K562 (cell line): ENCODE results near the gene MSANTD1.

Experiments used
- ATF1 ChIP-seq, 2 experiments: fragments of 450-650 bp in 1 of 2; IDR thresholded peaks; 2 replicates each; pipeline ENCODE4 v1.6.1; 2016; ENCODE audit warnings: missing compliant biosample characterization in 1 of 2, missing genetic modification characterization in 1 of 2
- CBFB ChIP-seq: sonication (generic); formaldehyde crosslinking; IDR thresholded peaks from 2 replicates; pipeline ENCODE4 v1.4.0; 2020; ENCODE audit warnings: mild to moderate bottlenecking, missing genetic modification reagents
- EZH2 ChIP-seq: IDR thresholded peaks from 2 replicates; pipeline ENCODE4 v1.6.1; 2012; ENCODE audit warnings: low read depth, mild to moderate bottlenecking, inconsistent platforms, low read length, borderline replicate concordance
- FOXK2 ChIP-seq, 2 experiments: fragments of 450-650 bp; IDR thresholded peaks in 1 of 2; conservative IDR thresholded peaks in 1 of 2; 2 replicates each; pipeline ENCODE4 v1.6.1; 2016; ENCODE audit warnings: low read depth in 2 of 2, mild to moderate bottlenecking in 1 of 2
- HDAC6 ChIP-seq: IDR thresholded peaks from 2 replicates; pipeline ENCODE4 v1.6.1; 2012; ENCODE audit warnings: low read depth, mild to moderate bottlenecking, control low read depth, inconsistent platforms, low read length, moderate library complexity
- JUN ChIP-seq, 2 experiments: sonication (generic) in 1 of 2; formaldehyde crosslinking in 1 of 2; IDR thresholded peaks; 2 replicates each; pipeline versions ENCODE4 v1.6.1 to v1.8.0; 2012 to 2022; ENCODE audit warnings: borderline replicate concordance in 2 of 2, mild to moderate bottlenecking in 2 of 2, improper control_type of control experiment in 1 of 2, low read depth in 1 of 2, low read length in 1 of 2, missing genetic modification reagents in 1 of 2
- NFYB ChIP-seq: IDR thresholded peaks from 2 replicates; pipeline ENCODE4 v1.6.1; 2011; ENCODE audit warnings: mild to moderate bottlenecking, moderate library complexity; ENCODE audit not compliant: insufficient read length; ENCODE audit errors: extremely low read depth
- PPARD ChIP-seq: fragments of 250-450 bp; sonication (Bioruptor Pico); IDR thresholded peaks from 2 replicates; pipeline ENCODE4 v1.8.0; 2022; ENCODE audit warnings: inconsistent platforms, mild to moderate bottlenecking, moderate library complexity
- RHOXF2B ChIP-seq: fragments of 250-450 bp; sonication (Bioruptor Pico); conservative IDR thresholded peaks from 2 replicates; pipeline ENCODE4 v1.5.1; 2021
- TBP ChIP-seq: optimal IDR thresholded peaks from 2 replicates; pipeline ENCODE3; 2011; ENCODE audit warnings: low read depth, low read length, improper control_type of control experiment
- ZBED1 ChIP-seq: IDR thresholded peaks from 2 replicates; pipeline ENCODE4 v1.6.1; 2014
- ZNF717 ChIP-seq: fragments of 250-450 bp; sonication (Bioruptor Pico); IDR thresholded peaks from 2 replicates; pipeline ENCODE4 v1.5.0; 2021
- ZNF740 ChIP-seq, 3 experiments: fragments of 200-800 bp in 1 of 3; sonication (Bioruptor generic) in 1 of 3; sonication (generic) in 1 of 3; formaldehyde crosslinking in 1 of 3; IDR thresholded peaks; 2 replicates each; pipeline versions ENCODE4 v1.6.1 to v1.8.0; 2016 to 2022; ENCODE audit warnings: mild to moderate bottlenecking in 2 of 3, missing compliant biosample characterization in 2 of 3, missing genetic modification characterization in 2 of 3, missing genetic modification reagents in 1 of 3

DNA sequence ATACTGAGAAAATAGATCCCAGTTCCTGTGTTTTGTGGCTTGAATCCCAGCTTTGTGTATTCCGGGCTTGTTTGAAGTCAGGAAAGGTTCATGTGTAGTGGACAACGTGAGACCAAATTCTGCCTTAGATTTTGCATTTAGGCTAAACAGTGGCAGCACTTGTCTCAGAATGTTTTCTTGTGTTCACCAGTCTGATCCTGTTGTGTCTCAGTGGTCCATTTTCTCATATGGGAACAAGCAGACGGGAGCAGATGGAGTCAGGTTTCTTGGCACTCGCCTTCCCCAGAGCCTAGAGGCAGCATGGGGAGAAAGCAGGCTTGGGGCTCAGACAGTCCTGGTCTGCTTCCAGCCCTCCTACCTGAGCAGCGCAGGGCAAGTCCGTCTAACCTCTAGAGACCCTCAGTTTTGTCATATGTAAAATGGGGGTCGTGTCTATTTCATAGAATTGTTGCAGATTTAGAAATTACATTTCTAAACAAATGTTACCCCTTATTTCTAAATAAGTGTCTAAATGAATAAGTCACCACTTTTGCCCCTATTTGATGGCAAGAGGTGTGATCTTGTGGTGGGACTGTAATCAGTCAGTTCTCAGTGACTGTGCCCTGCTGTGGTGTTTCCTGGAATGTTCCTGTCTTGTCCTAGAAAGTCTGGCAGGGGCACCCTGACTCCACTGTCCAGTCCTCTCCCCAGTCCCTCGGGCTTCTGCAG, 28.3 kb upstream of the MSANTD1 start:
- TF ChIP-seq ZNF740 (CRISPR knock-in tag; IDR thresholded peaks at IDR 0.05) (no peak), ZNF740 (tag; IDR thresholded peaks at IDR 0.05) (no peak), CBFB (CRISPR knock-in tag) (no peak), EZH2 (no peak), ZBED1 (no peak), ZNF717 (no peak), JUN (IDR thresholded peaks at IDR 0.05; ENCODE audit: borderline replicate concordance, low read depth, low read length) (no peak), JUN (CRISPR knock-in tag; IDR thresholded peaks at IDR 0.05; ENCODE audit: borderline replicate concordance) (no peak), FOXK2 (conservative IDR thresholded peaks at IDR 0.05 in 1 of 2, IDR thresholded peaks at IDR 0.05 in 1 of 2; ENCODE audit: low read depth in 2 of 2) (no peak), HDAC6 (no peak), RHOXF2B (CRISPR knock-in tag) (no peak), NFYB (no peak), PPARD (CRISPR knock-in tag) (no peak), ATF1 (CRISPR knock-in tag; IDR thresholded peaks at IDR 0.05) (no peak), ATF1 (tag; IDR thresholded peaks at IDR 0.05) (no peak), TBP (no peak)
